AG10803 (cell line): ENCODE measurements around the gene LRCH1.
A peak's percentile ranks its signal among the peaks of the same experiment; 100 is the strongest.

ENCODE experiments used
- DNase-seq: peaks from one replicate; pipeline ENCODE4 v3.0.0; 2010; ENCODE audit warnings: low read depth
- H3K4me3 ChIP-seq: 2 replicates; pipeline ENCODE4 v1.5.1; 2011; ENCODE audit warnings: mild to moderate bottlenecking, low read length, control low read depth
- TF ChIP-seq, protein P1 (sequence below): conservative IDR thresholded peaks from 2 replicates; pipeline ENCODE4 v1.5.1; 2011; ENCODE audit warnings: mild to moderate bottlenecking, low read length, control low read depth, inconsistent platforms

LRCH1 gene

DNA sequence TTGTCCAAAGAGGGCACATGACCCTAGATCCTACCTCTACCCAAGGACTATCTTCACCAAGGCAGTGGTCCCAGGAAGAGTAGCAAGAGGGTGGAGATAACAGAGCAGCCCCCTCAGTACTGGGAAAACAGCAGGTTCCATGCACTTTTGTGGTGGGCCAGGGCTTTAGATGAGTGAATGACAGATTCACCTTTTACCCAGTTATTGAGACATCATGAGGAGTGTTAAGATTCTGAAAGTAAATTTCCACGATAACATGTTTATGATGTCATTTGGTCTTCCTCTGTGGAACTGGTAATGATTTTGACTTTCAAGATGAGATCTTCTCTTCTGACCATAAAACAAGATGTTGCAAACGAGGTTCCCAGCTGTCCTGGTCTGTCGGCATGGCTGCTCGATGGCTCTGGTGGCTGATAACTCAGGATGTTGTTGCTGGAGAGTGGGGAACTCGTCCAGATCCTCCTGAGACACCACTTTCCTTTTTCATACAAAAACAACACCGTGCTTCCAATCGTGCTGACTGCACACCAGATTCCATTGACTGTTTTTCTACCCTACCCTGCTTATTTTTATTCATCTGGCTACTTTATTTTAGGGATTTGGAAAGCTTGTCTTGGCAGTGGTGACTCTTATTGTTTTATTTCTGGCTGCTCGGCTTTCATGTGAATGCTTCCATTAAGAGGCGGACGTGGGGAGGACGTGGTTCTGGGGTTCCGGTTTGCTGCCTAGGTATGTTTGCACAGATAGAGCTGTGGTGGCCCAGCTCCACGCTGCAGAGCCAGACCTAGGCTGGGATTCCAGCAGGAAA lies 88.5 kb downstream of the LRCH1 start:
- peak overlapping the region; percentile 36 for H3K4me3 ChIP-seq
- TF ChIP-seq, protein P1, sequence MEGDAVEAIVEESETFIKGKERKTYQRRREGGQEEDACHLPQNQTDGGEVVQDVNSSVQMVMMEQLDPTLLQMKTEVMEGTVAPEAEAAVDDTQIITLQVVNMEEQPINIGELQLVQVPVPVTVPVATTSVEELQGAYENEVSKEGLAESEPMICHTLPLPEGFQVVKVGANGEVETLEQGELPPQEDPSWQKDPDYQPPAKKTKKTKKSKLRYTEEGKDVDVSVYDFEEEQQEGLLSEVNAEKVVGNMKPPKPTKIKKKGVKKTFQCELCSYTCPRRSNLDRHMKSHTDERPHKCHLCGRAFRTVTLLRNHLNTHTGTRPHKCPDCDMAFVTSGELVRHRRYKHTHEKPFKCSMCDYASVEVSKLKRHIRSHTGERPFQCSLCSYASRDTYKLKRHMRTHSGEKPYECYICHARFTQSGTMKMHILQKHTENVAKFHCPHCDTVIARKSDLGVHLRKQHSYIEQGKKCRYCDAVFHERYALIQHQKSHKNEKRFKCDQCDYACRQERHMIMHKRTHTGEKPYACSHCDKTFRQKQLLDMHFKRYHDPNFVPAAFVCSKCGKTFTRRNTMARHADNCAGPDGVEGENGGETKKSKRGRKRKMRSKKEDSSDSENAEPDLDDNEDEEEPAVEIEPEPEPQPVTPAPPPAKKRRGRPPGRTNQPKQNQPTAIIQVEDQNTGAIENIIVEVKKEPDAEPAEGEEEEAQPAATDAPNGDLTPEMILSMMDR: no peak
- DNase-seq: no peak

GRCh38 chr13:46642254-46642653 lies 89.3 kb downstream of the LRCH1 start:
- TF ChIP-seq, protein P1: no peak
- no peak overlapping the region for H3K4me3 ChIP-seq
- DNase-seq: no peak

- TF ChIP-seq, protein P1: no peak
Observed at GRCh38 chr13:46643165-46643777, 90.3 kb downstream of the LRCH1 start.

GRCh38 chr13:46644816-46645215 lies 91.8 kb downstream of the LRCH1 start:
- H3K4me3 ChIP-seq: no peak overlapping the region
- DNase-seq: no peak
- TF ChIP-seq, protein P1: no peak

More at GRCh38 chr13:46643165-46643777, 90.3 kb downstream of the LRCH1 start:
- no peak for DNase-seq
- no peak overlapping the region for H3K4me3 ChIP-seq

- DNase-seq: no peak
- H3K4me3 ChIP-seq: no peak overlapping the region
- TF ChIP-seq, protein P1: no peak
Observed at GRCh38 chr13:46647512-46648065, 94.6 kb downstream of the LRCH1 start.

GRCh38 chr13:46648166-46648607 lies 95.2 kb downstream of the LRCH1 start:
- TF ChIP-seq, protein P1: no peak

More at GRCh38 chr13:46648166-46648607, 95.2 kb downstream of the LRCH1 start:
- H3K4me3 ChIP-seq: no peak overlapping the region
- peak; percentile 55 for DNase-seq
